GM18519 (cell line): ENCODE data around the gene SSH2.
A peak's percentile ranks its signal among the peaks of the same experiment; 100 is the strongest.
"Not testable (repeated sequence)": the region's sequence is repeated elsewhere in the genome, so short reads cannot be mapped to it uniquely, and the experiment has no call there.

Source experiments
- ATAC-seq: cut with Tn5 transposase; IDR thresholded peaks from one replicate; pipeline ENCODE4 v1.9.1; 2021; ENCODE audit warnings: mild to moderate bottlenecking, moderate library complexity; ENCODE audit not compliant: unreplicated experiment, low FRiP score

SSH2 gene

DNA sequence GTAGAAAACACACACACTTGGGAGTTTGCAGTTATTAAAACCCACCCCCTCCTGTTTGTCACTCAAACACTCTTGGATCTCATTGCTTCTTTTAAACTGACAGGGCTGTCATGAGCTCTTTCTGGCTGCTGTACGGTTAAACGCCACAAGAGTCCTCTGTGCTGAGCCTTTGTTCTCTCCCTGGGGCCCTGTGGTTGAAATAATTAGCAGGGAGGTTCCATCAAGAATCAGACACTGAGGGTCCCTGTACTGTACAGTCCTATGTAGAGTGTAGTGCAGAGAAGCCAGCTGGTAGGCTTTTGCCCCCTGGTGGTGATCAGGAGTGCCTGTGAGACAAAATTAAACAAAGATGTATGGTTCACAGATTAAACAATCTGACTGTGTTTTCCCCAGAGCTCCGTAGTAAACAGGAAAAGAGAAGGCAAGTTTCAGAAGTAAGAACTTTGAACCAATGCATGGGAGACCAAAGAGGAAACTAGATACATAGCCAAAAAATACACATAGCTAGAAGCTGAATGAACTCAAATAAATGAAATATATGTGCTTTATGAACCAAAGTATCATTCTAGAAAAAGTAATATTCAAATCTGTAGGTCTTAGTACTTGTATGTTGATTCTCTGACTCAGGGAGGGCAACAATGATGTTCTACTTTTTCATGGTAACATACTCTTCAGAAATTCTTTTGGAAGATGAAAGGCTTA is 1.4 kb upstream of the SSH2 start:
- peak; percentile 43 for ATAC-seq

DNA sequence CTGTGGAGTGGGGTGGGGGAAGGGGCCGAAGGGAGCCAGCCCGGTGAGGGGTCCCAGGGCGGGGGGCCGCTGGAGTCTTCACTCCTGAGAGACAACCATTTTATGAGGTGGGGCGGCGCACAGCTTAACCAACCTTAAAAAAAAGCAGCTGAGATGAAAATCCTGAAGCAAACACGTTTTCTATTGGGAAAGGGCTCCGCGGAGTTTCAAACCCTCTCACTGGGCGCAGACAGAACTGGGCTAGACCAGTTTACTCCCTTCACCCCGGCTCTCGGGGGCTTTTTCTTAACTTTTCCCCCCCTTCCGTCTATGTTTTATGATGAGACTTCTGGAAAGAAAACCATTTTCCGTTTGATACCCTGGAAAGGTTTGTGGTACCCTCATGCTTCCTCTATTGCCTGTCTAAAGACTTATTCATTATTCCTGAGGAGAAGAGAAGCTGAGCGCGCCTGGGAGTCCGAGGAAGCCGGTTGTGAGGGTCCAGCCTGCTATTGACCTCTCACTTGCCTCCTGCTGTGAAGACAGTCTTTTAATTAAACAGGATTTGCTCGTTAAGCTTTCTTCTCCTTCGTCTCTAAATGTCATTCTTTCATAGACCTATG is 482 bp upstream of the SSH2 start:
- ATAC-seq = no peak

DNA sequence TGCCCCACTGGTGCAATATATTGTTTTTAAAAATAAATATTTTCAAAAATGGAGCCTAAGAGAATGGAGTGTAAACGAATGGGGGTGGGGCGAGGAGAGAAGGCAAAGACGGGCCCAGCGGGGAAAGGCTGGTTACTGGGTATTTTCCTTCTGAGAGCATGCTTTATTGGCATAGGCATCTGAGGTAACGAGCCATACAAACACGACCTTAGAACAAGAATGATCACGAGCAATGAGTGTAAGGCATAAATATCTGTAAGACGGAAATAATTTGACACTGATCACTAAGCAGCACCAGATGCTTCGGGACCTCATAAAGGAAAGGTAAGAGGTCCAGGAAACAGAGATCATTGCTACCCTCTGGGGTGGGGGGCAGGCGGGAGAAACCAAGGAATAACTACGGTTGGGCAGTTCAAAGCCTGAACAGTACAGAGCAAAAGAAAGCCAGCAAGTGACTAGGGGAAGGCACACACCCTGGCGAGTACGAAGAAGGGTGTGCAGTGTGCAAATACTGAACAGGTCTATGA is 959 bp downstream of the SSH2 start:
- ATAC-seq = no peak

GRCh38 chr17:29927546-29927945 is 2.5 kb downstream of the SSH2 start:
- no peak for ATAC-seq

DNA sequence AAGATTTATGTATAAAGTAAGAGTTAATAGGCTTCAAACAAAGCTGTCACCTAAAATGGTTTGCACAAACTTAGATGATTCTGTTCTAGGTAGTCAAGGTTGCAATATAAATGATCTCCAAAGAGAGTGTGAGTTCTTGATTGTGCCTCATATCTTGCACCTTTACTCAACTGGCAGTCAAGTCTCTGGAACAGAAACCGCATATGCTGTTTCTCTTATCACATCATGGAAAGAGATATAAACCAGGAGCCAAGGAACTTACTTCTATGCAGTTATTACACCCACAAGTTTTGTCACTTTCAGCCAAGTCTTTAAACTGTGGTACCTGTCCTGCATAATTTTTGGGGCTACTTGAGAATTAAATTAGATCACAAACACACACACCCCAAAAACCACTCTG is 5.2 kb downstream of the SSH2 start:
- ATAC-seq = no peak

DNA sequence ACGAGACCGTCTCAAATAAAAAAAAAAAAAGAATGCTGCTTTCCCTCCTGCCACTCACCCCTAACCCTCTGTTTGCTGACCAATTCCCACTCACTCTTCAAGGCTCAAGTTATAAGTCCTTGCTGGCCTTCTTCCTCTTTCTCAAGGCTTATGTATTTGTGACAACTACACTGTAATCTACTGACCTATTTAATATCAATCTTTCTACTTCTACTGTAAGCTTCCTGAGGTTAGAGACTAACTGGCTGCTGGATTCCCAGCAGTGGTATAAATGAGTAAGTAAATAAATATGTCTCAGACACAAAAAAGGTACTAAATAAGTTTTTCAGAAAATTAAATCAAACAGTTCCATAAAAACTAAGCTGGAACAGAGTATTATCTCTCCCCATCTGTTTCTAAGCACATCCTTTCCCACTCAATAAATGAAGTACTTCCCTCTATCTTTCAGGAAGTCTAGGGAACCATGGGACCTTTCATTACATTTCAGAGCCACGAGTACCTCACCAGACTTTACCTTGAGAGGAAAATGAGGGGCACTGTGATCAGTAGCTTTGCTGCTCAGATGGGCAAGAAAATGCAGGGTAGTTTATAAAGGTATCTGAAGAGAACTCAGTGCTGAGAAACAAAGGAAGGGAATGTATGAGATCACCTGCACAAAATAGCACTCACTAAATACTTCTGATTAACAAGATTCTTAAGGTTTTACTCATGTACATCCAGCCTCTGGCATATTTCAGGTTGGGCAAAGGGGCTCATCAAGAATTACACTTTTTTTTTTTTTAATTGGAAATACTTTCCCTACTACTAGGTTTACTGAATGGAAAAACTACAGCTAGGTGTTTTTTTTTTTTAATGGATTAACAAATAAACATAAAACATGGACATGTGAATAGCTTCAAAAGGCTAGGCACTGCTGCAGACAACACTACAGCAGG is 10.8 kb downstream of the SSH2 start:
- ATAC-seq = no peak

- no peak for ATAC-seq
These were observed 12.0 kb downstream of the SSH2 start for GRCh38 chr17:29918016-29918415.

GRCh38 chr17:29914819-29915537 is 15.1 kb downstream of the SSH2 start:
- no peak for ATAC-seq

DNA sequence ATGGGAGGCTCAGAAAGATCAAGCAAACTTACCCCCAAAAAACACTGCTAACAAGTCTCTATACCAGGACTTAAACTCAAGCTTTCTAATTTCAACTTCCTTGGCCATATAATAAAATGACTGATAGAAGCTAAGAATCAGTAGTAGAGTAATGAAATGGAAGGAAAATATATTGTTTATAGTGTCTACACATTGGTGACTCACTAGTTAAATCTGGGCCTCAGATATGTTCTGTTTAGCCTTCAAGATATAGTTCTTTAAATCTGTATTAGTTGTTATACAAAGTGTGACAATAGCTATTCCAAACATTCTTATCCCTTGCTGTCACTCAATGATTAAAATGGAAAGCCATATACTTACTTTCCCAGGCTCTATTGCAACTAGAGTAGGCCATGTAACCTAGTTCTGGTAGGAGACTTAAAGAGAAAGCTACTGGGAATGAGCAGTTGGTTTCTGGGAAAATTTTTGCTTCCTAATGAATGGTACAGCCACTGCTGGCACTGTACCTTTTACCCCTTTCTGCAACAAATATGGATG is 18.3 kb downstream of the SSH2 start:
- no peak for ATAC-seq

- ATAC-seq = no peak
These were observed 20.6 kb downstream of the SSH2 start for GRCh38 chr17:29909236-29910003.

DNA sequence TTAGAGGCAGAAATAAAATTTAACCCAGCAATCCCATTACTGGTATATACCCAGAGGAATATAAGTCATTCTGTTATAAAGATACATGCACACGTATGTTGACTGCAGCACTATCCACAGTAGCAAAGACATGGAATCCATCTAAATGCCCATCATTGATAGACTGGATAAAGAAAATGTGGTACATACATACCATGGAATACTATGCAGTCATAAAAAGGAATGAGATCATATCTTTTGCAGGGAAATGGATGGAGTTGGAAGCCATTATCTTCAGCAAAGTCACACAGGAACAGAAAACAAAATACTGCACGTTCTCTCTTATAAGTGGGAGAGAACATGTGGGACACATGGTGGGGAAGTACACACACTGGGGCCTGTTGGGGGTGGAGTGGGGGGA is 23.1 kb downstream of the SSH2 start:
- no peak for ATAC-seq

DNA sequence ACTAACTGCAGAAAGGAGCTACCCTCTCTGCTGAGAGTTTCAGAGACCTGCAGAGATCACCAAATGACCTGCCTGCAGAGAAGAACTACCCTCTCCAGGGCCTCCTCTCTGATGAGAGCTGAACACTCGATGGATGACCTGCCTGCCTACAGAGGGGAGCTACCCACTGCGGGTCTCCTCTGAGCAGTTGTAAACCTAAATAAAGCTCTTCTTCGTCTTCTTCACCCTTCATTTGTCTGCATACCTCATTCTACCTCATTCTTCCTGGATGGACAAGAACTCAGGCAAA is 24.2 kb downstream of the SSH2 start:
- no peak for ATAC-seq

DNA sequence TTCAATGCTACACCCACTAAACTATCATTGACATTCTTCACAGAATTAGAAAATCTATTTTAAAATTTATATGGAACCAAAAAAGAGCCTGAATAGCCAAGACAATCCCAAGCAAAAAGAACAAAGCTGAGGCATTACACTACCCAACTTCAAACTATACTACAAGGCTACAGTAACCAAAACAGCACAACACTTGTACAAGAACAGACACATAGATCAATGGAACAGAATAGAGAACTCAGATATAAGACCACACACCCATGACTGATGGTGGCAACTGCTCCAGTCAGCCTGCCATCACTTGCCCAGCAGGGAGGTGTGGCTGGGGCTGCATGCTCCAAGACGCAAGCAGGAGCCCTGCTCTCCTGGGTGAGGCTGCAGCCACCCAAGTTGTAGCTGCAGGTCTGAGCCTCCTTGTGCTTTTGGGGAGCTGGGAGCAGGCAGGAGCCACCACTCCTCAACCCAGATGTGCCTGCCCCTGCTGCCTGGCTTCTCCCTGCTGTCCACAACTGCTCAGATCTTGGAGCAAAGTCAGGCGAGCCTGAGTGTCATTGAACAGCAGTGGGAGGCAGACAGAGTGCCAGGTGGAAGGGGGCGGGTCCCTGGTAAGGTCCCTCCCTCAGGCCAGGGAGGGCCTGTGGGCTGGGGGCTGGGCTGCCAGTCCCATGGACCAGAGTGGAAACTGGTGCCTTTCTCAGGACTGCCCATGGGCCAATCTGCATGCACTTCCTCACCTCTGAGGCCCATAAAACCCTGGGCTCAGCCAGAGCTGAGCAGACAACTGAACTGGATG is 24.7 kb downstream of the SSH2 start:
- no peak for ATAC-seq

GRCh38 chr17:29903471-29903870 is 26.6 kb downstream of the SSH2 start:
- ATAC-seq = no peak

GRCh38 chr17:29897136-29897535 is 32.9 kb downstream of the SSH2 start:
- ATAC-seq = not testable (repeated sequence)

DNA sequence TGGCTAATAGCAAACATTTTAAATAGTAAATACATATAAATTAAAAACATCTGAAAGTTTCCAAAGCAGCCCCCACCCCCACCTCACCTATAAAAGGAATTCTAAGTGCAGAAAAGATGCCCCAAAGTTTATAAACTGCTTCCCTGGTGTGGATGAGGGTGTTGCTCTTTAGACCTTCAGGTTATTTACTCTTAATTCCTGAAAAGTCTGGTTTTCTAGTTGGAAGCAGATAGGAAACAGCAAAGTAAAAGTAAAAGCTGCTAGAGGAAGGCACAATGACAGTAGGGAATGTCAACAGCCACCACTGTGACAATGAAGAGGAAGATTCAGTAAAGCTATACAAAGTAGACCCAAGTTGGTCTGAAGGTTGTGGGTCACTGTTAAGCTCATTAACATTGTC is 37.8 kb downstream of the SSH2 start:
- no peak for ATAC-seq

GRCh38 chr17:29891131-29891530 is 38.9 kb downstream of the SSH2 start:
- ATAC-seq = no peak

- ATAC-seq = no peak
These were observed 44.9 kb downstream of the SSH2 start for GRCh38 chr17:29885031-29885640.

DNA sequence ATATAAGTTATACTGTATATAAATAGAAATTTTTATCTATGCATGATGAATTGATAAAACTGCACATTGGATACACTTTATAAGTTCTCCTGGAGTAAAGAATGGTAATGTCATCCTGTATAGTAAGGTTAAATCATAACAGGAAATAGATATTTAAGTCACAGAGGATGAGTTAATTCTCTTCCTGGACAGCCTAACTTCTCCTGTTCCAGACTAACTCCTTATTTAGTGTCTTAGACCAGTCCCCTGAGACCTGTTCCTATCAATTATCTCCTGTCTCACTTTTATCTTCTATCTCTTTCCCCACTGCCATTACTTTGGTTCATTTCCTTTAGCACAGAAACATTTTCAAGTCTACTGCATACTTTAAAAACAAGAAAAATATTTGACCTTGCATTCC is 46.5 kb downstream of the SSH2 start:
- no peak for ATAC-seq
